GM23248 (cell line): Measurements from ENCODE around the gene LYPD6B. TPM values are rescaled to one million over a fixed set of nuclear protein-coding genes. Genes with fewer than 3 reads are reported as not detected.

Source experiments
- DNase-seq: peaks from one replicate; pipeline ENCODE4 v3.0.0-alpha.2; 2015
- H2AFZ ChIP-seq: fragments of 200-600 bp; sonication (generic); 2 replicates; pipeline ENCODE4 v1.6.1; 2016; ENCODE audit warnings: antibody characterized with exemption
- H3F3A ChIP-seq: fragments of 200-600 bp; sonication (generic); 2 replicates; pipeline ENCODE4 v1.6.1; 2016; ENCODE audit warnings: mild to moderate bottlenecking, antibody characterized with exemption, mixed run types; ENCODE audit not compliant: insufficient read depth
- H3K27ac ChIP-seq: fragments of 200-600 bp; sonication (generic); 2 replicates; pipeline ENCODE4 v1.5.1; 2016; ENCODE audit warnings: mild to moderate bottlenecking
- H3K27me3 ChIP-seq: fragments of 200-600 bp; sonication (generic); replicated peaks from 2 replicates; pipeline ENCODE4 v1.6.1; 2016; ENCODE audit warnings: mild to moderate bottlenecking; ENCODE audit not compliant: insufficient read depth
- H3K36me3 ChIP-seq: fragments of 200-600 bp; sonication (generic); 2 replicates; pipeline ENCODE4 v1.6.1; 2016; ENCODE audit warnings: low read depth, mild to moderate bottlenecking
- H3K4me1 ChIP-seq: fragments of 200-600 bp; sonication (generic); 2 replicates; pipeline ENCODE4 v1.6.1; 2016; ENCODE audit warnings: mild to moderate bottlenecking; ENCODE audit not compliant: insufficient read depth
- H3K4me2 ChIP-seq: fragments of 200-600 bp; sonication (generic); one replicate; pipeline ENCODE4 v1.6.1; 2016; ENCODE audit warnings: mild to moderate bottlenecking; ENCODE audit not compliant: unreplicated experiment
- H3K4me3 ChIP-seq: fragments of 200-600 bp; sonication (generic); 2 replicates; pipeline ENCODE4 v1.5.1; 2016; ENCODE audit warnings: mild to moderate bottlenecking
- H3K79me2 ChIP-seq: fragments of 200-600 bp; sonication (generic); 2 replicates; pipeline ENCODE4 v1.6.1; 2016; ENCODE audit warnings: mild to moderate bottlenecking; ENCODE audit not compliant: insufficient read depth
- H3K9ac ChIP-seq: fragments of 200-600 bp; sonication (generic); 2 replicates; pipeline ENCODE4 v1.6.1; 2016; ENCODE audit warnings: mild to moderate bottlenecking
- H3K9me2 ChIP-seq: fragments of 200-600 bp; sonication (generic); 2 replicates; pipeline ENCODE4 v1.6.1; 2016; ENCODE audit warnings: mixed run types, mild to moderate bottlenecking, moderate library complexity; ENCODE audit not compliant: insufficient read depth
- H3K9me3 ChIP-seq: fragments of 200-600 bp; sonication (generic); one replicate; pipeline ENCODE4 v1.6.1; 2017; ENCODE audit warnings: low read depth
- H4K20me1 ChIP-seq: fragments of 200-600 bp; sonication (generic); 2 replicates; pipeline ENCODE4 v1.6.0; 2016; ENCODE audit not compliant: insufficient read depth
- EZH2 ChIP-seq: fragments of 200-600 bp; sonication (generic); IDR thresholded peaks from 2 replicates; pipeline ENCODE4 v1.6.1; 2018; ENCODE audit warnings: antibody characterized with exemption, mild to moderate bottlenecking; ENCODE audit not compliant: insufficient read depth, poor library complexity, severe bottlenecking
- EZH2phosphoT487 ChIP-seq: fragments of 200-600 bp; sonication (generic); IDR thresholded peaks from 2 replicates; pipeline ENCODE4 v1.6.1; 2018; ENCODE audit warnings: antibody characterized with exemption, moderate library complexity, mild to moderate bottlenecking, low read depth; ENCODE audit not compliant: insufficient read depth
- WGBS, 2 experiments: methylation state at CpG; one replicate each; pipeline ENCODE4 v1.1.6; 2015 to 2017; ENCODE audit warnings: low lambda C conversion rate in 2 of 2, low coverage in 1 of 2; ENCODE audit errors: missing lambda C conversion rate in 2 of 2; 5-methylcytosine and 5-hydroxymethylcytosine counted together
- in situ Hi-C: fragments of 300-500 bp; cut with MboI; formaldehyde crosslinking; loops from 2 replicates; pipeline ENCODE4 v1.15.0; 2020
- polyA plus RNA-seq: library from polyadenylated mRNA; unstranded; fragments of >200 nt; fragmentation: Nextera tagmentation; extraction: Ambion mirVana; gene quantifications from 2 replicates; pipeline ENCODE4 v1.2.1, GENCODE V29; 2016
- total RNA-seq: library from RNA; depleted of rRNA; stranded (reverse); fragments of >200 nt; shearing (Covaris generic); gene quantifications from 2 replicates; pipeline ENCODE4 v1.2.3, GENCODE V29; 2014

Gene LYPD6B
- total and polyA plus RNA-seq, 2 experiments from 2014 or later: 3.9 to 11.4 TPM

- Histone ChIP-seq H3K4me2 (peak overlapping the region; percentile 56), H3K4me1 (peaks cover 44% of the 10 kb centered on the region), H2AFZ (no peak overlapping the region), H3K36me3 (no peaks in the 10 kb centered on the region), H4K20me1 (no peaks in the 10 kb centered on the region), H3K9me3 (no peaks in the 10 kb centered on the region), H3K27ac (peak overlapping the region; percentile 40; the same call in 1 of the 2 replicates), H3K27me3 (no peaks in the 10 kb centered on the region), H3K79me2 (no peaks in the 10 kb centered on the region), H3K9me2 (no peaks in the 10 kb centered on the region), H3K4me3 (no peak overlapping the region), H3K9ac (no peak overlapping the region), H3F3A (0 out of 2 replicates have a peak, but pooled peaks cover 8% of the 10 kb centered on the region)
- DNase-seq: no peak
- 92 to 95% methylated on average over 2 of the region's 2 CpGs for WGBS, 2 experiments
- TF ChIP-seq EZH2 (no peak), EZH2phosphoT487 (no peak)
- in situ Hi-C loops: no loop called here
These were observed 55.1 kb downstream of the LYPD6B start for GRCh38 chr2:149093579-149093978.

GRCh38 chr2:149094217-149095015, 55.9 kb downstream of the LYPD6B start:
- no peaks in the 10 kb centered on the region for H3K36me3 ChIP-seq
- peaks cover 44% of the 10 kb centered on the region for H3K4me1 ChIP-seq
- no peak for TF ChIP-seq EZH2phosphoT487
- TF ChIP-seq EZH2: no peak
- no peak overlapping the region for H2AFZ ChIP-seq
- no peak overlapping the region for H3K9ac ChIP-seq
- no peaks in the 10 kb centered on the region for H3K79me2 ChIP-seq
- 25 to 28% methylated on average over 5 of the region's 5 CpGs for WGBS, 2 experiments
- peak; percentile 50 for DNase-seq
- H3K27me3 ChIP-seq: no peaks in the 10 kb centered on the region
- H3K4me3 ChIP-seq: peak overlapping the region; percentile 21; the same call in 1 of the 2 replicates
- H3K9me3 ChIP-seq: no peaks in the 10 kb centered on the region
- H3K9me2 ChIP-seq: no peaks in the 10 kb centered on the region
- H3K27ac ChIP-seq: peak overlapping the region; percentile 40
- H3K4me2 ChIP-seq: peak overlapping the region; percentile 56
- in situ Hi-C loops: no loop called here
- H3F3A ChIP-seq: 0 out of 2 replicates have a peak, but pooled peaks cover 8% of the 10 kb centered on the region
- H4K20me1 ChIP-seq: no peaks in the 10 kb centered on the region

GRCh38 chr2:149098701-149099100, 60.2 kb downstream of the LYPD6B start:
- H3K27ac ChIP-seq: no peak overlapping the region
- 13 to 21% methylated on average over 2 of the region's 2 CpGs for WGBS, 2 experiments

GRCh38 chr2:149099298-149099697, 60.8 kb downstream of the LYPD6B start:
- 60 to 67% methylated on average over 3 of the region's 3 CpGs for WGBS, 2 experiments
- no peaks in the 10 kb centered on the region for H4K20me1 ChIP-seq
- H3K4me2 ChIP-seq: no peak overlapping the region
- no peak overlapping the region for H3K9ac ChIP-seq
- H3K9me3 ChIP-seq: no peaks in the 10 kb centered on the region
- no peak for DNase-seq
- TF ChIP-seq EZH2phosphoT487: no peak
- TF ChIP-seq EZH2: no peak
- no peak overlapping the region for H2AFZ ChIP-seq
- 0 out of 2 replicates have a peak, but pooled peaks cover 8% of the 10 kb centered on the region for H3F3A ChIP-seq
- in situ Hi-C loops: no loop called here
- no peaks in the 10 kb centered on the region for H3K79me2 ChIP-seq
- no peak overlapping the region for H3K4me3 ChIP-seq
- H3K4me1 ChIP-seq: peaks cover 42% of the 10 kb centered on the region
- no peak overlapping the region for H3K27ac ChIP-seq
- no peaks in the 10 kb centered on the region for H3K27me3 ChIP-seq
- no peaks in the 10 kb centered on the region for H3K36me3 ChIP-seq
- H3K9me2 ChIP-seq: no peaks in the 10 kb centered on the region

More at GRCh38 chr2:149098701-149099100, 60.2 kb downstream of the LYPD6B start:
- in situ Hi-C loops: no loop called here
- Histone ChIP-seq H3K9ac (no peak overlapping the region), H3K4me2 (no peak overlapping the region), H3K79me2 (no peaks in the 10 kb centered on the region), H2AFZ (no peak overlapping the region), H3F3A (0 out of 2 replicates have a peak, but pooled peaks cover 8% of the 10 kb centered on the region), H3K9me3 (no peaks in the 10 kb centered on the region), H3K9me2 (no peaks in the 10 kb centered on the region), H3K27me3 (no peaks in the 10 kb centered on the region), H3K36me3 (no peaks in the 10 kb centered on the region), H4K20me1 (no peaks in the 10 kb centered on the region), H3K4me1 (peaks cover 42% of the 10 kb centered on the region), H3K4me3 (no peak overlapping the region)
- TF ChIP-seq EZH2: no peak
- no peak for TF ChIP-seq EZH2phosphoT487
- peak; percentile 54 for DNase-seq
